ENCODE results near the gene PDCD6IP.
A peak's percentile ranks its signal among the peaks of the same experiment; 100 is the strongest.
"Not testable (repeated sequence)": the region's sequence is repeated elsewhere in the genome, so short reads cannot be mapped to it uniquely, and the experiment has no call there.

PDCD6IP gene

DNA sequence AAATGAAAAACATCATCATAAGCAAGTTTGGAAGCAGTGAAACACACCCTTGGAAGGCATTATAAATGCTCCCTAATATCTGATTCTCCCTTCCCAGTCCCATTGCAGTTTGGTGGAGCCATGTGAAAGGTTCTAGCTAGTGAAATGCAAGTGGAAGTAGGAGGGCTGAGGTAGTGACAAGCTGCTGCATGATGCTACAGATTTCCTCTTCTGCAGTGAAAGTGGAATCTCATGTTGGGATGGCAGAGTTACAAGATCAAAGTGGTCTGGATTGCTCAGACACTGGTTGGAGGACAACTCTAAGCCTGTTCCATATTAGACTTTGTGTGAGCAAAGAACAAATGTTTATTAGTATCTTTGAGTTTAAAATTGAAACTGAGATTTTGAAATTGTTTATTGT lies 3.3 kb upstream of the PDCD6IP start:
- no peak for DNase-seq (ENCODE audit: low read depth)

DNA sequence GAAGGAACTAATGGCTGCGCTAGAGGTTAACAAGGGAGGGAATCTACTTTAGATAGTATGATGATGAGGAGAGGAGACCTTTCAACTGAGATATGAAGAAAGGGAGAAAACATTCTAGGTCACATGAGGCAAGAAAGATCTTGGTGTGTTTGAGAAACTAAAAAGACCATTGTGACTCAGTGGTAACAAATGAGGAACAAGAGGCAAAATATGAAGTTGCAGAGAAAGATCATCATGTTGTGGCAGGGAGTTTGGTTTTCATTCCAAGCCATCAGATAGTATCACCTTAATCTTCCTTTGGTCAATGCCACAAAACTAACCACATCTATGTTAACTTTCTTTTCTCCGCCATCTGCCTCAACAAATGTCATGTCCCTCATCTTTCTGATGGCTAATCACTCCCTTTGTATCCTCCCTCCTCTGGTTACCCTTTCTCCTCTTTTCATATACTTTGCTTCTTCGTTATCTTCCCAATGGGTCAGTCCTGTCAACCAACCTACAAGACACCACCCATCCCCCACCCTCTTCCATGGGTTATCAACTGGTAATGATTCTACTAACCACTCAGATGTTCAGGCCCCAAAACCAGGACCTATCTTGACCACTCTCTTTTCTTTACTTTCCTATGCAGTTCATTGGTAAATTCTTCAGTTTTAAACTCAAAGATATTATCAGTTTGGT lies 2.4 kb upstream of the PDCD6IP start:
- DNase-seq (ENCODE audit: low read depth), result no peak

DNA sequence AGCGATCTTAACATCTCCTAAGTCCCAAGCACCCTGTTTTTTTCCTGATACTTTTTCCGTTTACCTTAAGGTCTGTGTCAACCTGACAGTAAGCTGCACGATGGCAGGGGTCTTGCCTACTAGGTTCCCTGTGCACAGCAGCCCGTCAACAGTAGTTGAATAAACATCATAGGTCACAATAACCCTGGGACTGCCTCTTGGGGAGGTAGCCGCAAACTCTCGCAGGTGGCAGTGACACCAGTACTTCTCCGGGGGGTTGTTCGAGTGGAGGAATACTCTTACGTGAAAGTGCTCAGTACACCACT lies 365 bp upstream of the PDCD6IP start:
- no peak for DNase-seq (ENCODE audit: low read depth)

DNA sequence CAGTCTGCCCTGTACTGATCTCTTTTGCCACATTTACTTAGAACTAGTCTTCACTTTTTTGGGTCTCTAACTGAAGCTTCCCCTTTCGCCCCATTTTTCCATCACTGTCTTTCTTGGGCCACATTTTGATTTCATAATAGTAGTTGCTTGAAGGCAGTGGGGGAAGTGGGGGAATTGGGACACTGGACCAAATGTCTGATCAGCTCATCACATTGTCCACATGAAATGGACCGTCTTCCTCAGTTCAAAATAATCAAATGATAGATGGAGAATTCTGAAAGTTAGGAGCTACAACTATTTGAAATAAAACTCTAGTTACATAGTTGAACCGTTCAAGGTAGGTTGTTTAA lies 747 bp downstream of the PDCD6IP start:
- no peak for DNase-seq (ENCODE audit: low read depth)

DNA sequence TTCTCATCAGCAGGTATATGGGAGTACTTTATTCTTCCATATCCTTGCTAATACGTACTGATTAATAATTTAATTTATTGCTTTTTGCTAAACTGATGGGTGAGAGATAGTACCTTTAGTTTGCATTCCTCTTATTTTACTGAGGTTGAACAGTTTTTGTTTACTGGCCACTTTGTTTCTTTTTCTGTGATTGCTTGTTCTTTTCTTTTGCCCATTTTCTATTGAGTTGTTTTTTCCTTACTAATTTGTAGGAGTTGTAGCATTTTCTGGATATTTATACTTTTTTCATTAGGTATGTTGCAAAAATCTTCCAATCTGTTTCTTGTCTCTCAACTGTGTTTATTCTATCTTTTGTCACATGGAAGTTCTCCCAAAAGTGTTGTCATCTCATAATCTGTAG lies 4.8 kb downstream of the PDCD6IP start:
- no peak for DNase-seq (ENCODE audit: low read depth)

DNA sequence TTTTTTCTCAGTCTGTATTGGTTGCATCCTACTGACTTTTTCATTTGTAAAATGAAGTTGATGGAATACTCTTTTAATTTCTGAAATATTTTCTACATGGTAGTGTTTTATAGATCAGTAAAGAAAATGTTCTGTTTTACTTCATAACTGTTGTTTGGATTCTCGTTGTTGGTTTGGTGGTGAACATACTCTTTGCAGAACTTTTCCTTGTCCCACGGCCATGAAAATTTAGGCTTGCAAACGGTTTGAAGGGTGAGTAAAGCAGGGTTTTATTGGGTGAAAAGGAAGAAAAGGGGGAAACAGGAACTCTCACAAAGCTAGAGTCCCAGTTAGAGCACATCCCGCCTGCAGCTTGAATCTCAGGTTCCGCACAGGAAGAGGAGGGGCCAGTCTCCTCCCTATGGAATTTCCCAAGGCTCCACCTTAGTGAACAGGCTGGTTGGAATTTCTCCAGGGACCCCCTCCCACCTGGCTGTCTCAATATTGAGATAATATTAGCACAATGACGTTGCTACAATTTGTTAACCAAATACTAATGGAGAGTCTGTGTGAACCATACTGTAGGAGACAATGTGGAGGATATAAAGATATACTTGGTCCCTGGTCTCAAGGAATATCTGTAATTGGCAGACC lies 5.6 kb downstream of the PDCD6IP start:
- DNase-seq (ENCODE audit: low read depth), result no peak

DNA sequence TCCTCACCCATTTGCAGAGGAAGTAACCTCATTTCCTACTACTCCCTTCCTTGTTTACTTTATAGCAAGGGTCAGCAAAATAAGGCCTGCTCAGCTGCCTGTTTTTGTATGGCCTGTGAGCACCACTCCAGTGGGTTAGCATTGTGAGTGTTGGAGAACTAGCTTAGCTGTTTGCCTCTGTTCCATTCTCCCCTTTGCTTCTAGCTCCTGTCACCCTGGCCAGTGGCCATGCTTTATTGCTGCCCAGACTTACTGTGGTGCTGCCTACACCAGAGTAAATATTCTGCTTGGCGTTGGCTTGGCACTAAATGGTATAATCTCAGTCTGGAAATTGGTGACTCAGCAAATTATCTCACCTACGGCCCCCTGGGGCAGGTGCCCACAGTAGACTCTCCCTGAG lies 8.8 kb downstream of the PDCD6IP start:
- DNase-seq (ENCODE audit: low read depth), result no peak

DNA sequence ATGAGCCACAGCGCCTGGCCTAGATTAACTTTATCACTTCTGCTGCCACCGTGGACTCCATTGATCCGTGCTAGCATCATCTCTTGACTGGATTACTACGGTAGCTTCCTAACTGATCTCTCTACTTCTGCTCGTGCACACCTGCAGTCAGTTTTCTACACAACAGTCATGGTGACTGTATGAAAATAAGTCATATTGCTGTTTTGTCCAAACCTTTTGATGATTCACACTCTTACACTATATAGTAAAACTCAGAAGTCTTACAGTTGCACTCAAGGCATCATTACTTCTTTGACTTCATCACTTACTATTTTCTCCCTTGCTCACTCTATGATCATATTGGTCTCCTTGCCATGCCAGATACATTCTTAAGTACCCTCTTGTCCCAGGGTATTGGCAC lies 10.1 kb downstream of the PDCD6IP start:
- peak; percentile 34 for DNase-seq (ENCODE audit: low read depth)

DNA sequence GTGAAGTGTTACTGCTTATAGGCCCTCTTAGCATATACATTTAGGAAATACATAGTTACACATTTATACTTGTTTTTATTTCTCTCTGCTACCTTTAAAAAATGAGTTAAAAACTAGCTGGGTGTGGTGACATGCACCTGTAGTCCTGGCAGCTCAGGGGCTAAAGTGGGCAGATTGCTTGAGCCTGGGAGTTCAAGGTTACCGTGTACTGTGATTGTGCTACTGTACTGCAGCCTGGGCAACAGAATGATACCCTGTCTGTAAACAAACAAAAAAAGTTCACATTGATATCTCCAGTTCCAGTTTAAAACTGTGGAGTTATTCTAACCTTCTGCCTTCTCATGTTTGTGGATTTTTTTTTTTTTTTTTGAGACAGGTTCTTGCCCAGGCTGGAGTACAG lies 12.1 kb downstream of the PDCD6IP start:
- DNase-seq (ENCODE audit: low read depth), result no peak

DNA sequence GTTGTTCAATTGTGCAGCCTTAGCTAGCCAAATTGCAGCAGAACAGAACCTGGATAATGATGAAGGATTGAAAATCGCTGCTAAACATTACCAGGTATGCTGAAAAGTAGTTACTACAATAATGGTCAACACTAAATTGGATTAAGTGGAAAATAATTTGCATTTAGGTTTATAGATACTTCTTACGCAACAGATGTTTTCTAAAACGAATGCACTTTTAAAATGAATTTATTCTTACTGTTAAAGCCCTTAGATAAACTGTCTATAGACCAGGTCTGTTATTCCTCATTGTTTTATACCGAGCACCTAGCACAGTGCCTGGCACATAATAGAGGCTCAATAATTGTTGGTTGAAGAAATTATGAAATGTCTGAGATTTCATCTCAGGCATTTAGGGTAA lies 23.6 kb downstream of the PDCD6IP start:
- no peak for DNase-seq (ENCODE audit: low read depth)

DNA sequence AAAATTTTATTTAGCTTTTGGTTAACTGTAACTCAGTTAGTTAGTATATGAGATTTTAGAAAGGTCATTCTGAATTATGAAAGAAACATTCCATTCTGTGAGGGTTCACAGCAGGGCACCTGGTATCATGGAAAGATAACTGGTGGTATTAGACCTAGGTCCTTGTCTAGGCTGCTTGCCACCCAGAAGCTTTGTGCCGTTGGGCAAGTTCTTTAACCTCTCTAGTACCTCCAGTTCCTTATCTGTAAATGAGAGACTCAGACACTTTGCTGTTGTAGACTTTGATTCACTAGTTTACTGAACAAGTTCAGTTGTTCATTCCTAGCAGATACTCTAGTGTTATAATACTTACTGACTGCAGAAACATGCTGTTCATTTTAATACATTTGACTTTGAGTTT lies 25.4 kb downstream of the PDCD6IP start:
- DNase-seq (ENCODE audit: low read depth), result no peak

DNA sequence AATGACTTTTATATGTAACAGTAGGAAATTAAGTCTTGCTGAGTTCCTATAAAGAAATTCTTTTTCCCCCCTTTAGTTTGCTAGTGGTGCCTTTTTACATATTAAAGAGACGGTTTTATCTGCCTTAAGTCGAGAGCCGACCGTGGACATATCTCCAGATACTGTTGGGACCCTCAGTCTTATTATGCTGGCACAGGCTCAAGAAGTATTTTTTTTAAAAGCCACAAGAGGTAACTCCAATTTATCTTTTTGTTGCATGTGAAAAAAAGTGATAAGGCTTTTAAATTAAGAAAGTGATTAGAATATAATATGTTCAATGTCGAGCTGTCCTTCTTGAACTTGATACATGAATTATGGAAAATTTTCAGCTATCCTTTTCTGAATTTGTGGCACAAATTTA lies 26.7 kb downstream of the PDCD6IP start:
- DNase-seq (ENCODE audit: low read depth), result no peak

DNA sequence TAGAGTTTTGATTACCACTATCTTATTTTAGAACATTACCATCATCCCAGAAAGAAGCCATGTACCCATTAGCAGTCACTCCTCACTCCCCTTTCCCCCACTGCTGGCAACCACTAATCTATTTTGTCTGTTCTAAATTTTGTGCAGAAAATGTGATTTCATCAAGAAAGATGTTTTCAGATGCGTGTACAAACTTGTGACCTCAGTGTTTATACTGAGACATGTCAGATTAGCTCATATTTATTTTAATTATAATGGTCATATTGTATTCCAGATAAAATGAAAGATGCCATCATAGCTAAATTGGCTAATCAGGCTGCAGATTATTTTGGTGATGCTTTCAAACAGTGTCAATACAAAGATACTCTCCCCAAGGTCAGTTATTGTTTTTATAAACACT lies 27.8 kb downstream of the PDCD6IP start:
- DNase-seq (ENCODE audit: low read depth), result peak; percentile 31

DNA sequence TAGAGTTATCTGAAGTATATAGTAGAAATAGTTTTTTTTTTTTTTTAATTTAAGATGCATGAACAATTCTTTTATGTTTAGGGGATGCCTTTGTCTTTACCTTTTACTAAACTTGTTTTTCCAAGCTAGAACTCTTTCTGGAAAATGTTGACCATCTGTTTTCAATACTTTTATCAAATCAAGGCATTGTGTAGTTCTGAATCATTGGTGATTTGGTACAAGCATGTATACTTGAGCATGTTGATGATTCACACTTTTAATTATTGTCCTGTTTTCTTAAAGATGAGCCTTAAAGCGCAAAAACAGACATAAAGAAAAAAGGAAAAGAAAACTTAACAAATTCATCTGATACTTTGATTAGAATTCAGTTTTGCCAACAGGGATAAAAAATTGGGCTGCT lies 28.3 kb downstream of the PDCD6IP start:
- DNase-seq (ENCODE audit: low read depth), result peak; percentile 52

DNA sequence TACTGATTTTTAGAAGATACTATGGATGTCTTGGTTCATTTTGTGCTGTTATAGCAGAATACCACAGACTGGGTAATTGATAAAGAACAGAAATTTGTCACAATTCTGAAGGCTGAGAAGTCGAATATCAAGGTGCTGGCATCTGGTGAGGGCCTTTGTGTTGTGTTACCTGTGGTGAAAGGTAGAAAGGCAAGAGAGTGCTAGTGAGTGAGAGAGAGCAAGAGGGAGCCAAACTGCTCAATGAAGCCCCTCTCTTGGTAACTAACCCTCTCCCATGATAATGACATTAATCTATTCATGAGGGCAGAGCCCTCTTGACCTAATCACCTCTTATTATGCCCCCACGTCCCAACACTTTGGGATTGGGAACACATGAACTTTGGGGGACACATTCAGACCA lies 31.3 kb downstream of the PDCD6IP start:
- no peak for DNase-seq (ENCODE audit: low read depth)

DNA sequence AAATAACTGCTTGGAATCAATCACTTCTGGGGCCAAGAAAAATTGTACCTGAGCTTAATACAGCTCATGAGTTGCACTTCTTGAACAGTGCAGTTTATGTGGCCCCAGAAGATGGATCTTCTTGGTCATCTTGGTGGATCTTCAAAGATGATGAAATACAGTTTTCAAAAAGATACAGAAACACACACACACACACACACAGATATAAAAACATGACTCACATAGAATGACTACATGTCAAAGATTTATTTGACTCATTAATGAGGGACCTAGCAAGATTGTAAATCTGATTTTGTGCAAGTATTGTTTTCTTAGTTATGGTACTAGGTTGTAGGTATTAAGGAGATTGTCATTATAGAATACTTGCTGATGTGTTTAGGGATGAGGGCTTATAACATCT lies 32.6 kb downstream of the PDCD6IP start:
- peak; percentile 52 for DNase-seq (ENCODE audit: low read depth)

DNA sequence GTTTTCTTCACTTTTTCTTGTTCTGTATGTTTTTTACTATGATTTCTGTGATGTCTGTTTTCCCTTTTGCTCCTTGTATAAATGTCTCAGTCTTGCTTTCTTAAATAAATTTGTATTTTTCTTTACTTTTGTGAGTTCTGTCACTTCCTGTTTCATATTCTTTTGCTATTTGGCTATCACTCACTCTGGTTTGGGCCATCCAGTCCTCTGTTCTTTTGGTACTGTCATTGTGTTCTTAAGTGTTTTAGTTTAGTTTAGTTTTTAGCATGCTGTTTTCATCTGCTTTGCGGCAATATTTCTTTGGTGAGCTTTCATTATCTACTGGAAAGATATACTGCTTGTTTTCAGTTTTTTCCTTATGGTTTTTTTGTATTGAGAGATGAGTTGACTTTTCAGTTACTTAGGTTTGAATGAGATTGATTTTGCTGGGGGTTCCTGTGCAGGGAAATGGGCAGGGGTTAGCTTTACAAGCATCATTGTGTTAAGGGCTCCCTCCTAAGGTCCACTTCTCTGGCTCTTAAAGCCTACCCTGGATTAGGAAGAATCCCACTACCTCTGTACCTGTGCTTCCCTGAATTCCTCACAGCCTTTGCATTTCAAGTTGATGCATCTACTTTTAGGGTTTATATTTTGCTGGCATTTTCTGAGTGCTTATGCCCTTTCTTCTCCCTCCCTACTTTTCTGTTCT lies 35.1 kb downstream of the PDCD6IP start:
- no peak for DNase-seq (ENCODE audit: low read depth)

DNA sequence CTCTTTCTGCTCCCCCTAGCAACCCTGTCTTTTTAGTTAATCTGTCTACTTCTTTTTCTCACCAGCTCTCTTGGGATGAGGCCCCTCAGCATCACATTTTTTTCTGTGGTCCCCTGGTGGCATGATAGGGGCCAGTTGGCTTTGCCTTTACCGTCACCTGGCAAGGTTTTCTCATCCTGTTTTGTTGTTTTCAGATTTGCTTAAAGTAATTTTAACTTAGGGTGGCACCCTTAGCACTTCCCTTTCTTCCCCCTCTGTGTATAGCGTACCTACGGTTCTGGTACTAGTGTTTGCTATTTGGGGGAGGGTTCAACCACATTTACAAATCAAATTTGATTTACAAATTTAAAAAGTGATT lies 35.6 kb downstream of the PDCD6IP start:
- DNase-seq (ENCODE audit: low read depth), result no peak

DNA sequence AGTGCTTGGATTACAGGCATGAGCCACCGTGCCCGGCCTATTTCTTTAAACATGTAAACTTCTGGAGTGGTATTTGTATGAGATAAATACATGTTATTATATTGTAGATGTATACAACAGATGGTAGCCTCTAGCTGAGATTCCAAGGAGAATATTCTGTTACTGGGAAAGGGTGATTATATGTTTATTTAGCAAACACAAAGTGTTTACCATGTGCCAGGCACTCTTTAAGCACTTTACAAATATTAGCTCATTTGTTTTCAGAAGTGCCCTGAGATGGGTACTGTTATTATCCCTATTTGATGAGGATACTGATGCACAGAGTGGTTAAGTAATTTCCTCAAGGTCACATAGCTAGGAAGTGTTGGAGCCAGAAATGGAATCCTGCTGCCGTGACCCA lies 38.8 kb downstream of the PDCD6IP start:
- DNase-seq (ENCODE audit: low read depth), result not testable (repeated sequence)

DNA sequence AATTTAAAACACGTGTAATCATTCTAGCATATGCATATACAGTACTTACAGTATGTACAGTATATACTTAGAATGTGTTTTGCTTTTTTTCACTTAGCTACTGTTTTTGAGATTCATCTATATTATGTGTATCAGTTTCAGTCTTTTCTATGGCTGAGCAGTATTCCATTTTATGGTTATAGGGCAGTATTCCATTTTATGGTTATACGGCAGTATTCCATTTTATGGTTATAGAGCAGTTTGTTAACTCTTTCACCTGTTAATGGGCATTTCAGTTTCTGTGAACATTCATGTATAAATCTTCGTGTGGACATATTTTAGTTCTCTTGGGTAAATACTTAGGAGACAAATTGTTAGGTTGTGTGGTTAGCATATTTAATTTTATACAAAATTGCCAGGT lies 40.9 kb downstream of the PDCD6IP start:
- no peak for DNase-seq (ENCODE audit: low read depth)

DNA sequence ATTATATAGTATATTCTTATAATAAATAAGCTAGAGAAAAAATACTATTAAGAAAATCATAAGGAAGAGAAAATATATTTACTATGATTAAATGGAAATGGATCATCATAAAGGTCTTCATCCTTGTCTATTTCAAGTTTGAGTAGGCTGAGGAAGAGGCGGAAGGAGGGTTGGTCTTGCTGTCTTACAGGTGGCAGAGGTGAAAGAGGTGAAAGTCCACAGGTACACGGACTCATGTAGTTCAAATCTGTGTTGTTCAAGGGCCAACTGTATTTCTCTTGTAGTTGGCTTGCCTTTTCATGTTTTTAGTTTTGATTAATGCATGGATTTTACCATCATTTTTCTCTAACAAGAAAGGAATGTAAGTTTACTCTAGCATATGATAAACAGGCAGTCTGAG lies 41.7 kb downstream of the PDCD6IP start:
- no peak for DNase-seq (ENCODE audit: low read depth)

DNA sequence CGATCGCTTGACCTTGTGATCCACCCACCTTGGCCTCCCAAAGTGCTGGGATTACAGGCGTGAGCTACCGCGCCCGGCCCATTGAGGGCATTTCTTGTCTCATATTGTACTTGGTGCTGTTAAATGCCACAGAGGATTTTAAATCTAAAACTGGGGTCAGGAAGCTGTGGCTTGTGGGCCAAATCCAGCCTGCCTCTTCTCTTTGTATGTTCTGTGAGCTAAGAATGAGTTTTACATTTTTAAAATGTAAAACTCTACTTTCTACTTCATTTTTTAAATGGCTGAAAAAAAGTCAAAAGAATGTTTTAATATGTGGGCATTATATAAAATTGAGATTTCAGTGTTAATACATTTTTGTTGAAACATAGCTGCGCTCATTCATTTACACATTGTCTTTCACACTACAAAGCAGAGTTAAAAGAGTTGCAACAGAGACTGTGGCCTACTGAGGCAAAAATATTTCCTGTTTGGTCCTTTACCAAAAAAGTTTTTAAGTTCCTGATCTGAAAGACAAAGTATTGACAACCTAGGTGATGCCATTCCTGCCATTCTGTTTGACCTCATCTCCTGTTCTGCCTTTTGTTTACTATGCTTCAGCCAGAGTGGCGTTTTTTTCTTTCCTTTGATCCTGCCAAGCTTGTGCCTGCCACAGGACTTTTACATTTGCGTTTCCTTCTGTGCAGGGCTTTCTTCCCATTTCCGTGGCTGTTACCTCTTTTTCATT lies 50.4 kb downstream of the PDCD6IP start:
- DNase-seq (ENCODE audit: low read depth), result no peak

DNA sequence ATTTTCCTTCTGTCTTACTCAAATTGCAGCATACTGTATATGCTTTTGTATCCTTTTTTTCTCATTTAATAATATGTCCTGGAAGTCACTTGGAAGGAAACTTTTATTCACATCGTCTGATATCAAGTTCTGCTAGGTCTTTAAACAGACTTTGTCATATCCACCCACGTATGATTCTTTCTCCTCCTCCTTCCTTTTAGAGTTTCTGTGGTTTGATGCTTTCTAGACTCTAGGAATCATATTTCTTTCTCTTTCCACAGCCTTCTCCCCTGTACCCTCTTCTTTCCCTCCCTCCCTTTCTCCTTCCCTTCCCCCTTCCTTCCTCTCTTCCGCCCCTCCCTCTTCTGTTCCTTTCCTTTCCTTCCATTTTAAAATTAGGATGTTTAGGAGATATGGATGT lies 52.2 kb downstream of the PDCD6IP start:
- peak; percentile 27 for DNase-seq (ENCODE audit: low read depth)
